GM06990 (cell line): ENCODE results near the gene DOLPP1.

Source experiments
- DNase-seq: peaks from one replicate; pipeline ENCODE4 v3.0.0-alpha.2; 2011; ENCODE audit not compliant: insufficient read length; ENCODE audit errors: extremely low read depth
- H3K27me3 ChIP-seq: replicated peaks from 2 replicates; pipeline ENCODE4 v1.6.0; 2011; ENCODE audit warnings: low read length; ENCODE audit not compliant: control insufficient read depth, insufficient read depth
- H3K36me3 ChIP-seq: 2 replicates; pipeline ENCODE4 v1.5.1; 2011; ENCODE audit warnings: low read length; ENCODE audit not compliant: control insufficient read depth, insufficient read depth
- H3K4me3 ChIP-seq: replicated peaks from 2 replicates; pipeline ENCODE4 v1.5.1; 2011; ENCODE audit warnings: low read depth, mild to moderate bottlenecking, control low read depth, low read length
- CTCF ChIP-seq: IDR thresholded peaks from 2 replicates; pipeline ENCODE4 v1.5.1; 2011; ENCODE audit warnings: low read length, control low read depth, mild to moderate bottlenecking, inconsistent platforms; ENCODE audit not compliant: insufficient read depth, poor library complexity, severe bottlenecking

DOLPP1 gene

GRCh38 chr9:129069862-129070641 lies 10.9 kb upstream of the DOLPP1 start:
- no peak overlapping the region for H3K4me3 ChIP-seq
- no peak for TF ChIP-seq CTCF

GRCh38 chr9:129070696-129071525 lies 10.0 kb upstream of the DOLPP1 start:
- Histone ChIP-seq H3K4me3 (no peak overlapping the region), H3K36me3 (peaks cover 17% of the 10 kb centered on the region), H3K27me3 (no peaks in the 10 kb centered on the region)
- no peak for DNase-seq
- TF ChIP-seq CTCF: no peak

More at GRCh38 chr9:129069862-129070641, 10.9 kb upstream of the DOLPP1 start:
- no peak for DNase-seq
- Histone ChIP-seq H3K36me3 (peaks cover 19% of the 10 kb centered on the region), H3K27me3 (no peaks in the 10 kb centered on the region)

GRCh38 chr9:129071526-129072126 lies 9.3 kb upstream of the DOLPP1 start:
- no peak for TF ChIP-seq CTCF
- H3K4me3 ChIP-seq: no peak overlapping the region
- peaks cover 16% of the 10 kb centered on the region for H3K36me3 ChIP-seq
- DNase-seq: no peak
- no peaks in the 10 kb centered on the region for H3K27me3 ChIP-seq

- Histone ChIP-seq H3K27me3 (no peaks in the 10 kb centered on the region), H3K36me3 (peaks cover 15% of the 10 kb centered on the region), H3K4me3 (no peak overlapping the region)
- TF ChIP-seq CTCF: no peak
- DNase-seq: no peak
Measured at GRCh38 chr9:129072171-129072570, 8.7 kb upstream of the DOLPP1 start.

- H3K4me3 ChIP-seq: no peak overlapping the region
- DNase-seq: no peak
- no peaks in the 10 kb centered on the region for H3K27me3 ChIP-seq
- TF ChIP-seq CTCF: no peak
- peaks cover 11% of the 10 kb centered on the region for H3K36me3 ChIP-seq
Measured at GRCh38 chr9:129073404-129073803, 7.5 kb upstream of the DOLPP1 start.
